Neuronal stem cell (in vitro differentiated cells): ENCODE results near the gene ACYP2.

Experiments used
- DNase-seq: peaks from one replicate; pipeline ENCODE4 v3.0.0-alpha.2; 2013; ENCODE audit warnings: low spot score
- H2AFZ ChIP-seq: one replicate; pipeline ENCODE4 v1.6.1; 2013; ENCODE audit warnings: mild to moderate bottlenecking, low read length, inconsistent platforms
- H2AK5ac ChIP-seq: 2 replicates; pipeline ENCODE4 v1.6.1; 2013; ENCODE audit warnings: low read depth, mild to moderate bottlenecking, inconsistent platforms, low read length, moderate library complexity, mixed read lengths
- H2BK120ac ChIP-seq: 2 replicates; pipeline ENCODE4 v1.6.1; 2013; ENCODE audit warnings: low read depth, mild to moderate bottlenecking, inconsistent platforms, low read length, moderate library complexity, mixed read lengths
- H2BK12ac ChIP-seq: one replicate; pipeline ENCODE4 v1.6.1; 2013; ENCODE audit warnings: low read length, inconsistent platforms
- H2BK15ac ChIP-seq: 2 replicates; pipeline ENCODE4 v1.6.1; 2013; ENCODE audit warnings: mild to moderate bottlenecking, low read length, inconsistent platforms, mixed read lengths
- H2BK5ac ChIP-seq: one replicate; pipeline ENCODE4 v1.6.1; 2013; ENCODE audit warnings: inconsistent platforms, mild to moderate bottlenecking, low read length, moderate library complexity
- H3K14ac ChIP-seq: one replicate; pipeline ENCODE4 v1.6.1; 2013; ENCODE audit warnings: low read length, inconsistent platforms
- H3K18ac ChIP-seq: 2 replicates; pipeline ENCODE4 v1.6.1; 2013; ENCODE audit warnings: low read length, inconsistent platforms
- H3K23ac ChIP-seq: 2 replicates; pipeline ENCODE4 v1.6.1; 2013; ENCODE audit warnings: low read depth, mild to moderate bottlenecking, mixed read lengths, low read length, inconsistent platforms; ENCODE audit not compliant: poor library complexity
- H3K27ac ChIP-seq: replicated peaks from 3 replicates; pipeline ENCODE4 v1.5.1; 2013; ENCODE audit warnings: low read length, inconsistent platforms
- H3K27me3 ChIP-seq, 3 experiments: 2 replicates each; pipeline ENCODE4 v1.6.1; 2013; ENCODE audit warnings: low read length in 3 of 3, mild to moderate bottlenecking in 2 of 3, inconsistent platforms in 1 of 3, low read depth in 1 of 3, mixed read lengths in 1 of 3, moderate library complexity in 1 of 3; ENCODE audit not compliant: control insufficient read depth in 3 of 3, insufficient read depth in 3 of 3
- H3K36me3 ChIP-seq, 2 donors: replicated peaks in 1 of 2; 2 replicates each; pipeline ENCODE4 v1.6.1; 2013; ENCODE audit warnings: low read length in 2 of 2; ENCODE audit not compliant: control insufficient read depth in 2 of 2, insufficient read depth in 2 of 2
- H3K4ac ChIP-seq: 2 replicates; pipeline ENCODE4 v1.6.1; 2013; ENCODE audit warnings: inconsistent platforms, mild to moderate bottlenecking, low read length, moderate library complexity
- H3K4me1 ChIP-seq, 2 donors: 1 replicate in 1 of 2; 2 replicates in 1 of 2; pipeline ENCODE4 v1.6.1; 2013; ENCODE audit warnings: low read length in 2 of 2, low read depth in 1 of 2; ENCODE audit not compliant: control insufficient read depth in 2 of 2, insufficient read depth in 1 of 2
- H3K4me2 ChIP-seq: one replicate; pipeline ENCODE4 v1.6.1; 2013; ENCODE audit warnings: mild to moderate bottlenecking, low read length, inconsistent platforms; ENCODE audit not compliant: insufficient read depth, poor library complexity, severe bottlenecking
- H3K4me3 ChIP-seq, 2 donors: 2 replicates each; pipeline ENCODE4 v1.5.1; 2013; ENCODE audit warnings: low read length in 2 of 2, mild to moderate bottlenecking in 2 of 2, inconsistent platforms in 1 of 2, moderate library complexity in 1 of 2
- H3K79me1 ChIP-seq: one replicate; pipeline ENCODE4 v1.6.1; 2013; ENCODE audit warnings: low read depth, mild to moderate bottlenecking, inconsistent platforms, low read length, moderate library complexity
- H3K9ac ChIP-seq: one replicate; pipeline ENCODE4 v1.6.1; 2013; ENCODE audit warnings: mild to moderate bottlenecking, low read depth, low read length, inconsistent platforms; ENCODE audit not compliant: poor library complexity
- H3K9me3 ChIP-seq, 2 donors: replicated peaks in 1 of 2; 2 replicates each; pipeline versions ENCODE3 to v1.6.1; 2013; ENCODE audit warnings: low read length in 2 of 2, mild to moderate bottlenecking in 2 of 2, inconsistent platforms in 1 of 2, low read depth in 1 of 2, mixed read lengths in 1 of 2, moderate library complexity in 1 of 2; ENCODE audit not compliant: control insufficient read depth in 2 of 2, insufficient read depth in 1 of 2
- H4K8ac ChIP-seq: one replicate; pipeline ENCODE4 v1.6.1; 2013; ENCODE audit warnings: low read depth, mild to moderate bottlenecking, inconsistent platforms, low read length, moderate library complexity
- H4K91ac ChIP-seq: one replicate; pipeline ENCODE4 v1.6.1; 2013; ENCODE audit warnings: low read length, low read depth, mild to moderate bottlenecking, inconsistent platforms; ENCODE audit not compliant: poor library complexity
- WGBS, 2 donors: extraction: QIAGEN DNeasy Blood & Tissue Kit; methylation state at CpG; one replicate each; pipeline ENCODE4 v1.1.7; 2013; ENCODE audit warnings: missing lambda C conversion rate in 2 of 2, mixed read lengths in 1 of 2; ENCODE audit not compliant: insufficient read length in 2 of 2, insufficient replicate concordance in 1 of 2; ENCODE audit errors: extremely low coverage in 2 of 2; 5-methylcytosine and 5-hydroxymethylcytosine counted together

ACYP2 gene

DNA sequence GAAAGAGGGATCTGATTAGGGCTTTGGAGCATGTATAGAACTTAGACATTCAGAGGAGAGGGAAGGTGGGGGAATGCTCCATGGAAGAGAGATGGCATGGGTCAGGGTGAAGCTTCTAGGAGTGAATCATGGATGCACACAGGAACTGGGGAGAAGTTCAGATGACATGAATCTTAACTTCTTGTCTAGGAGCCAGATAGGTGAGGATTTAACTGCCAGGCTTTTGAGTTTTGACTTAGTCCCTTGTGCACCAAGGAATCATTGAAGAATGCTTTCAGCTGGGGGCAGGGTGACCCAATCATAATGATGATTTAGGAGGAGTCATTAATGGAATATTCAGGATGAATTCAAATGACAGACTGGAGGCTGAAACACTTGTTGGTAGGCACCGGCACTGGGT, 48.7 kb downstream of the ACYP2 start:
- no peak overlapping the region for H4K91ac ChIP-seq
- no CpG with 5 or more reads among the region's 1 CpG for WGBS, 2 donors

GRCh38 chr2:54166121-54166773, 50.8 kb downstream of the ACYP2 start:
- H3K23ac ChIP-seq: no peak overlapping the region
- H3K14ac ChIP-seq: no peak overlapping the region
- DNase-seq: no peak
- no peaks in the 10 kb centered on the region for H3K36me3 ChIP-seq
- no peak overlapping the region for H2AFZ ChIP-seq
- H2BK12ac ChIP-seq: no peak overlapping the region
- no peak overlapping the region for H3K18ac ChIP-seq
- H3K9me3 ChIP-seq: no peaks in the 10 kb centered on the region
- H4K91ac ChIP-seq: no peak overlapping the region
- no peak overlapping the region for H3K27ac ChIP-seq
- no peaks in the 10 kb centered on the region for H3K27me3 ChIP-seq
- no peak overlapping the region for H4K8ac ChIP-seq
- H3K79me1 ChIP-seq: no peaks in the 10 kb centered on the region
- H3K4me2 ChIP-seq: no peak overlapping the region
- H3K9ac ChIP-seq: no peak overlapping the region
- WGBS, 2 donors: no CpG with 5 or more reads among the region's 3 CpGs
- peaks cover 0 to 6% of the 10 kb centered on the region in 2 donors for H3K4me1 ChIP-seq
- no peak overlapping the region for H2BK120ac ChIP-seq
- H2BK5ac ChIP-seq: no peak overlapping the region
- no peak overlapping the region for H2BK15ac ChIP-seq
- H3K4me3 ChIP-seq: no peak overlapping the region
- no peak overlapping the region for H2AK5ac ChIP-seq
- H3K4ac ChIP-seq: no peak overlapping the region

More for the DNA sequence above, 48.7 kb downstream of the ACYP2 start:
- Histone ChIP-seq H3K79me1 (no peaks in the 10 kb centered on the region), H4K8ac (no peak overlapping the region), H2AK5ac (no peak overlapping the region), H2BK15ac (no peak overlapping the region), H3K9me3 (no peaks in the 10 kb centered on the region), H3K9ac (no peak overlapping the region), H3K4me3 (no peak overlapping the region), H2BK120ac (no peak overlapping the region), H2AFZ (no peak overlapping the region), H3K23ac (no peak overlapping the region), H3K14ac (no peak overlapping the region), H2BK5ac (no peak overlapping the region), H3K27ac (no peak overlapping the region), H3K4ac (no peak overlapping the region), H2BK12ac (no peak overlapping the region), H3K4me1 (peaks cover 2 to 6% of the 10 kb centered on the region in 2 donors), H3K18ac (no peak overlapping the region), H3K27me3 (no peaks in the 10 kb centered on the region), H3K4me2 (no peak overlapping the region), H3K36me3 (no peaks in the 10 kb centered on the region)
- no peak for DNase-seq

DNA sequence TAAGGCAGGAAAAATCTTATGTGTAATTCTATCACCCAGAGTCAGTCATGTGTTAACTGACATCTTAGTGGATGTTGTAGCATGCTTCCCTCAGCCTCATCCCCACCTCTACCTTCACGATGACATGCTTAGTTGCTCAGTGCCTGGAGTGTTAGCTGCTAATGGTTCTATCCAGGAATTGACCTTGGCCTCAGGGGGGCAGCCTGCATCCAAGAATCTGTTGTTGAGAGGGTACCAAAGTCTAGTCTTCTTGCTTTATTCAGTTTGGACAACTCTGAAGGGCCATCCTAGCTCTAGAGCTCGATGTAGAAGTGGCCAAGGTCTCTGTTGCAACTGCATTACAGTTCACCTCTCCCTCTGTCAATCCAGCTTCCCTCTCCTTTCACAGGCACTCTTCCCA, 61.2 kb downstream of the ACYP2 start:
- Histone ChIP-seq H2BK120ac (no peak overlapping the region), H3K23ac (no peak overlapping the region), H3K9ac (no peak overlapping the region), H4K8ac (no peak overlapping the region), H3K36me3 (no peaks in the 10 kb centered on the region), H3K4ac (no peak overlapping the region), H3K4me1 (no peaks in the 10 kb centered on the region), H2BK5ac (no peak overlapping the region), H3K18ac (no peak overlapping the region), H3K4me2 (no peak overlapping the region), H2BK12ac (no peak overlapping the region), H3K27ac (no peak overlapping the region), H3K14ac (no peak overlapping the region), H2BK15ac (no peak overlapping the region), H3K9me3 (no peaks in the 10 kb centered on the region), H2AK5ac (no peak overlapping the region), H2AFZ (no peak overlapping the region), H3K4me3 (no peak overlapping the region), H3K27me3 (no peaks in the 10 kb centered on the region), H4K91ac (no peak overlapping the region), H3K79me1 (no peaks in the 10 kb centered on the region)
- no CpG with 5 or more reads among the region's 2 CpGs for WGBS, 2 donors
- DNase-seq: no peak

DNA sequence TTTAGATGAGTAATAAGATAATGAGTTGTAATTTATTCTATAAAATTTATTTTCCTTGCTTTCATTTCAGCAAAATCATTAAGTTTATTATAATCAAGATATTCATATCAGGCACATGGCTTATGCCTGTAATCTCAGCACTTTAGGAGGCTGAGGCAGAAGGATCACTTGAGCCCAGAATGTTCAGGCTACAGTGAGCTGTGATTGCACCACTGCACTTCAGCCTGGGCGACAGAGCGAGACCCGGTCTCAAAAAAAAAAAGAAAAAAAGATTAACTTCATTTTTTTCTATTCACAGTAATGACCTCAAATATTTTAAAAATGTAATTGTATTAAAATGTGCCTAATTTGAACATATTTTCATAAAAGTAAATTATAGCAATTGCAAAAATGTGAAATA, 67.9 kb downstream of the ACYP2 start:
- H2AFZ ChIP-seq: no peak overlapping the region
- H3K23ac ChIP-seq: no peak overlapping the region
- H2BK15ac ChIP-seq: no peak overlapping the region
- no peaks in the 10 kb centered on the region for H3K4me1 ChIP-seq
- H3K79me1 ChIP-seq: no peaks in the 10 kb centered on the region
- no peak overlapping the region for H2AK5ac ChIP-seq
- H3K4ac ChIP-seq: no peak overlapping the region
- H2BK5ac ChIP-seq: no peak overlapping the region
- no peak overlapping the region for H4K8ac ChIP-seq
- no peaks in the 10 kb centered on the region for H3K36me3 ChIP-seq
- H3K27me3 ChIP-seq: no peaks in the 10 kb centered on the region
- no peak overlapping the region for H2BK120ac ChIP-seq
- no peak overlapping the region for H3K4me3 ChIP-seq
- DNase-seq: no peak
- H3K4me2 ChIP-seq: no peak overlapping the region
- no peak overlapping the region for H4K91ac ChIP-seq
- WGBS, 2 donors: no CpG with 5 or more reads among the region's 3 CpGs
- H2BK12ac ChIP-seq: no peak overlapping the region
- no peak overlapping the region for H3K14ac ChIP-seq
- H3K9ac ChIP-seq: no peak overlapping the region
- no peak overlapping the region for H3K18ac ChIP-seq
- H3K9me3 ChIP-seq: no peaks in the 10 kb centered on the region
- no peak overlapping the region for H3K27ac ChIP-seq
